WTC11 (cell line): ENCODE data around the gene PLXDC2. TPM values are rescaled to one million over a fixed set of nuclear protein-coding genes. Genes with fewer than 3 reads are reported as not detected.

Experiments used
- ATAC-seq: fragments of 200-7000 bp; cut with Tn5 transposase; 2 replicates; pipeline ENCODE4 v1.10.0; 2021; ENCODE audit warnings: mild to moderate bottlenecking, moderate library complexity
- CTCF ChIA-PET: fragments of 300-600 bp; sonication (Branson Sonifier 250); formaldehyde crosslinking; loops from one replicate; lab custom pipeline; 2021; ENCODE audit warnings: antibody characterized with exemption; lab: Charles Lee
- POLR2A ChIA-PET: fragments of 350-600 bp; sonication (Branson Sonifier 250); formaldehyde crosslinking; loops from one replicate; lab custom pipeline; 2021; ENCODE audit warnings: antibody characterized with exemption; lab: Charles Lee
- DNase-seq: peaks from one replicate; pipeline ENCODE4 v3.0.0; 2021; ENCODE audit warnings: low spot score
- H3K27ac Mint-ChIP-seq: 2 replicates; pipeline ENCODE4 v1.8.0; 2021; ENCODE audit warnings: mixed read lengths
- H3K27me3 Mint-ChIP-seq: 2 replicates; pipeline ENCODE4 v1.8.0; 2021; ENCODE audit warnings: low read depth, mild to moderate bottlenecking, moderate library complexity, mixed read lengths
- H3K36me3 Mint-ChIP-seq: 2 replicates; pipeline ENCODE4 v1.8.0; 2021; ENCODE audit warnings: mixed read lengths
- H3K4me1 Mint-ChIP-seq: 2 replicates; pipeline ENCODE4 v1.8.0; 2022; ENCODE audit warnings: mixed read lengths
- H3K4me3 Mint-ChIP-seq: 2 replicates; pipeline ENCODE4 v1.8.0; 2021; ENCODE audit warnings: mild to moderate bottlenecking, moderate library complexity, mixed read lengths
- H3K9me3 Mint-ChIP-seq: 2 replicates; pipeline ENCODE4 v1.8.0; 2021; ENCODE audit warnings: mixed read lengths
- ATF1 ChIP-seq: sonication (generic); formaldehyde crosslinking; IDR thresholded peaks from 2 replicates; pipeline ENCODE4 v1.8.1; 2023; ENCODE audit warnings: mild to moderate bottlenecking, moderate library complexity, missing genetic modification reagents
- CREM ChIP-seq: sonication (generic); formaldehyde crosslinking; IDR thresholded peaks from 2 replicates; pipeline ENCODE4 v1.8.1; 2022; ENCODE audit warnings: mild to moderate bottlenecking, missing genetic modification reagents, moderate library complexity
- NFYB ChIP-seq: sonication (generic); formaldehyde crosslinking; conservative IDR thresholded peaks from 2 replicates; pipeline ENCODE4 v1.8.0; 2022; ENCODE audit warnings: low read depth, missing genetic modification reagents
- NR2C2 ChIP-seq: sonication (generic); formaldehyde crosslinking; IDR thresholded peaks from 2 replicates; pipeline ENCODE4 v1.8.0; 2022; ENCODE audit warnings: mild to moderate bottlenecking, missing genetic modification reagents
- SOX15 ChIP-seq: fragments of 250-450 bp; sonication (Bioruptor Pico); IDR thresholded peaks from 2 replicates; pipeline ENCODE4 v1.9.0; 2021; ENCODE audit warnings: mild to moderate bottlenecking
- TEAD4 ChIP-seq: sonication (generic); formaldehyde crosslinking; IDR thresholded peaks from 2 replicates; pipeline ENCODE4 v1.8.0; 2022; ENCODE audit warnings: mild to moderate bottlenecking, missing genetic modification reagents
- ZNF121 ChIP-seq: sonication (generic); formaldehyde crosslinking; IDR thresholded peaks from 2 replicates; pipeline ENCODE4 v1.8.0; 2023; ENCODE audit warnings: missing genetic modification reagents
- total RNA-seq: library from RNA; stranded (reverse); gene quantifications from 3 replicates; pipeline ENCODE4 v1.2.3, GENCODE V29; 2021
- TF ChIP-seq, protein P1 (sequence below): sonication (generic); formaldehyde crosslinking; IDR thresholded peaks from 2 replicates; pipeline ENCODE4 v1.8.0; 2023; ENCODE audit warnings: missing genetic modification reagents
- TF ChIP-seq, protein P2 (sequence below): sonication (generic); formaldehyde crosslinking; IDR thresholded peaks from 2 replicates; pipeline ENCODE4 v1.8.0; 2023; ENCODE audit warnings: missing genetic modification reagents, mild to moderate bottlenecking, borderline replicate concordance
- TF ChIP-seq, protein P3 (sequence below): sonication (generic); formaldehyde crosslinking; IDR thresholded peaks from 2 replicates; pipeline ENCODE4 v1.8.0; 2022; ENCODE audit warnings: mild to moderate bottlenecking, missing genetic modification reagents
- TF ChIP-seq, protein P4 (sequence below): sonication (generic); formaldehyde crosslinking; IDR thresholded peaks from 2 replicates; pipeline ENCODE4 v1.8.1; 2022; ENCODE audit warnings: mild to moderate bottlenecking, moderate library complexity, missing genetic modification reagents
- TF ChIP-seq, protein P5 (sequence below): sonication (generic); formaldehyde crosslinking; IDR thresholded peaks from 2 replicates; pipeline ENCODE4 v1.8.0; 2022; ENCODE audit warnings: mild to moderate bottlenecking, missing genetic modification reagents
- TF ChIP-seq, protein P6 (sequence below): sonication (generic); formaldehyde crosslinking; IDR thresholded peaks from 2 replicates; pipeline ENCODE4 v1.8.1; 2023; ENCODE audit warnings: mild to moderate bottlenecking, missing genetic modification reagents
- TF ChIP-seq, protein P7 (sequence below): sonication (generic); formaldehyde crosslinking; IDR thresholded peaks from 2 replicates; pipeline ENCODE4 v1.8.1; 2022; ENCODE audit warnings: missing genetic modification reagents, borderline replicate concordance

PLXDC2 gene
- total RNA-seq, 1 experiment from 2014 or later, result 31.7 TPM

DNA sequence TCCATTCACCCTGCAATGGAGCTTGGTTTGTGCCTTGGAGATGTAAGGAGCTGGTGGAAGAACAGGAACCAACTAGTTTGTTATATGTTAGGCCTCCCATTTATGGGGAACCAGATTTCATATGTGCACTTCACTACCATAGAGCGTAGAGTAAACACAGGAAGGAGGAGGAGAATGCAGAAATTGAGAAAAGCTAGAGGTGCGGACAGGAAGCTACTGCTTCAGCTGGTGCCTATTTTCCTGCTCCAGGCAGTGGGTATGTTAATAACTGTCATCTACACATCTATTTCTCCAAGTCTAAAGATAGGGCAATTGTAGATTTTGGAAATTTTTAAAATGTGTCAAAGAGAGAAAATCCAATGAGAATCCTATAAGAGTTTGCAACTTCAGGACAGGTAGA lies 482.2 kb downstream of the PLXDC2 start:
- H3K27me3 Mint-ChIP-seq, result peaks cover 11% of the 10 kb centered on the region
- POLR2A ChIA-PET, result no interaction called here
- H3K4me1 Mint-ChIP-seq, result peaks cover 12% of the 10 kb centered on the region
- peaks cover 79% of the 10 kb centered on the region for H3K9me3 Mint-ChIP-seq
- no peak overlapping the region for H3K27ac Mint-ChIP-seq
- H3K36me3 Mint-ChIP-seq, result peaks cover 75% of the 10 kb centered on the region
- H3K4me3 Mint-ChIP-seq, result no peak overlapping the region
- no peak for DNase-seq
- TF ChIP-seq, protein P1, sequence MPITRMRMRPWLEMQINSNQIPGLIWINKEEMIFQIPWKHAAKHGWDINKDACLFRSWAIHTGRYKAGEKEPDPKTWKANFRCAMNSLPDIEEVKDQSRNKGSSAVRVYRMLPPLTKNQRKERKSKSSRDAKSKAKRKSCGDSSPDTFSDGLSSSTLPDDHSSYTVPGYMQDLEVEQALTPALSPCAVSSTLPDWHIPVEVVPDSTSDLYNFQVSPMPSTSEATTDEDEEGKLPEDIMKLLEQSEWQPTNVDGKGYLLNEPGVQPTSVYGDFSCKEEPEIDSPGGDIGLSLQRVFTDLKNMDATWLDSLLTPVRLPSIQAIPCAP (CRISPR knock-in tag), result no peak
- TF ChIP-seq, protein P2, sequence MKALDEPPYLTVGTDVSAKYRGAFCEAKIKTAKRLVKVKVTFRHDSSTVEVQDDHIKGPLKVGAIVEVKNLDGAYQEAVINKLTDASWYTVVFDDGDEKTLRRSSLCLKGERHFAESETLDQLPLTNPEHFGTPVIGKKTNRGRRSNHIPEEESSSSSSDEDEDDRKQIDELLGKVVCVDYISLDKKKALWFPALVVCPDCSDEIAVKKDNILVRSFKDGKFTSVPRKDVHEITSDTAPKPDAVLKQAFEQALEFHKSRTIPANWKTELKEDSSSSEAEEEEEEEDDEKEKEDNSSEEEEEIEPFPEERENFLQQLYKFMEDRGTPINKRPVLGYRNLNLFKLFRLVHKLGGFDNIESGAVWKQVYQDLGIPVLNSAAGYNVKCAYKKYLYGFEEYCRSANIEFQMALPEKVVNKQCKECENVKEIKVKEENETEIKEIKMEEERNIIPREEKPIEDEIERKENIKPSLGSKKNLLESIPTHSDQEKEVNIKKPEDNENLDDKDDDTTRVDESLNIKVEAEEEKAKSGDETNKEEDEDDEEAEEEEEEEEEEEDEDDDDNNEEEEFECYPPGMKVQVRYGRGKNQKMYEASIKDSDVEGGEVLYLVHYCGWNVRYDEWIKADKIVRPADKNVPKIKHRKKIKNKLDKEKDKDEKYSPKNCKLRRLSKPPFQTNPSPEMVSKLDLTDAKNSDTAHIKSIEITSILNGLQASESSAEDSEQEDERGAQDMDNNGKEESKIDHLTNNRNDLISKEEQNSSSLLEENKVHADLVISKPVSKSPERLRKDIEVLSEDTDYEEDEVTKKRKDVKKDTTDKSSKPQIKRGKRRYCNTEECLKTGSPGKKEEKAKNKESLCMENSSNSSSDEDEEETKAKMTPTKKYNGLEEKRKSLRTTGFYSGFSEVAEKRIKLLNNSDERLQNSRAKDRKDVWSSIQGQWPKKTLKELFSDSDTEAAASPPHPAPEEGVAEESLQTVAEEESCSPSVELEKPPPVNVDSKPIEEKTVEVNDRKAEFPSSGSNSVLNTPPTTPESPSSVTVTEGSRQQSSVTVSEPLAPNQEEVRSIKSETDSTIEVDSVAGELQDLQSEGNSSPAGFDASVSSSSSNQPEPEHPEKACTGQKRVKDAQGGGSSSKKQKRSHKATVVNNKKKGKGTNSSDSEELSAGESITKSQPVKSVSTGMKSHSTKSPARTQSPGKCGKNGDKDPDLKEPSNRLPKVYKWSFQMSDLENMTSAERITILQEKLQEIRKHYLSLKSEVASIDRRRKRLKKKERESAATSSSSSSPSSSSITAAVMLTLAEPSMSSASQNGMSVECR (CRISPR knock-in tag), result no peak
- TF ChIP-seq, protein P3, sequence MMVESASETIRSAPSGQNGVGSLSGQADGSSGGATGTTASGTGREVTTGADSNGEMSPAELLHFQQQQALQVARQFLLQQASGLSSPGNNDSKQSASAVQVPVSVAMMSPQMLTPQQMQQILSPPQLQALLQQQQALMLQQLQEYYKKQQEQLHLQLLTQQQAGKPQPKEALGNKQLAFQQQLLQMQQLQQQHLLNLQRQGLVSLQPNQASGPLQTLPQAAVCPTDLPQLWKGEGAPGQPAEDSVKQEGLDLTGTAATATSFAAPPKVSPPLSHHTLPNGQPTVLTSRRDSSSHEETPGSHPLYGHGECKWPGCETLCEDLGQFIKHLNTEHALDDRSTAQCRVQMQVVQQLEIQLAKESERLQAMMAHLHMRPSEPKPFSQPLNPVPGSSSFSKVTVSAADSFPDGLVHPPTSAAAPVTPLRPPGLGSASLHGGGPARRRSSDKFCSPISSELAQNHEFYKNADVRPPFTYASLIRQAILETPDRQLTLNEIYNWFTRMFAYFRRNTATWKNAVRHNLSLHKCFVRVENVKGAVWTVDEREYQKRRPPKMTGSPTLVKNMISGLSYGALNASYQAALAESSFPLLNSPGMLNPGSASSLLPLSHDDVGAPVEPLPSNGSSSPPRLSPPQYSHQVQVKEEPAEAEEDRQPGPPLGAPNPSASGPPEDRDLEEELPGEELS (CRISPR knock-in tag), result no peak
- TF ChIP-seq CREM (CRISPR knock-in tag) (no peak), NR2C2 (CRISPR knock-in tag) (no peak), ATF1 (CRISPR knock-in tag) (no peak), NFYB (CRISPR knock-in tag) (no peak), TEAD4 (CRISPR knock-in tag) (no peak), SOX15 (CRISPR knock-in tag) (no peak), ZNF121 (CRISPR knock-in tag) (no peak)
- TF ChIP-seq, protein P4, sequence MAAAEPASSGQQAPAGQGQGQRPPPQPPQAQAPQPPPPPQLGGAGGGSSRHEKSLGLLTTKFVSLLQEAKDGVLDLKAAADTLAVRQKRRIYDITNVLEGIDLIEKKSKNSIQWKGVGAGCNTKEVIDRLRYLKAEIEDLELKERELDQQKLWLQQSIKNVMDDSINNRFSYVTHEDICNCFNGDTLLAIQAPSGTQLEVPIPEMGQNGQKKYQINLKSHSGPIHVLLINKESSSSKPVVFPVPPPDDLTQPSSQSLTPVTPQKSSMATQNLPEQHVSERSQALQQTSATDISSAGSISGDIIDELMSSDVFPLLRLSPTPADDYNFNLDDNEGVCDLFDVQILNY (CRISPR knock-in tag), result no peak
- TF ChIP-seq, protein P5, sequence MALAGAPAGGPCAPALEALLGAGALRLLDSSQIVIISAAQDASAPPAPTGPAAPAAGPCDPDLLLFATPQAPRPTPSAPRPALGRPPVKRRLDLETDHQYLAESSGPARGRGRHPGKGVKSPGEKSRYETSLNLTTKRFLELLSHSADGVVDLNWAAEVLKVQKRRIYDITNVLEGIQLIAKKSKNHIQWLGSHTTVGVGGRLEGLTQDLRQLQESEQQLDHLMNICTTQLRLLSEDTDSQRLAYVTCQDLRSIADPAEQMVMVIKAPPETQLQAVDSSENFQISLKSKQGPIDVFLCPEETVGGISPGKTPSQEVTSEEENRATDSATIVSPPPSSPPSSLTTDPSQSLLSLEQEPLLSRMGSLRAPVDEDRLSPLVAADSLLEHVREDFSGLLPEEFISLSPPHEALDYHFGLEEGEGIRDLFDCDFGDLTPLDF, result no peak
- TF ChIP-seq, protein P6, sequence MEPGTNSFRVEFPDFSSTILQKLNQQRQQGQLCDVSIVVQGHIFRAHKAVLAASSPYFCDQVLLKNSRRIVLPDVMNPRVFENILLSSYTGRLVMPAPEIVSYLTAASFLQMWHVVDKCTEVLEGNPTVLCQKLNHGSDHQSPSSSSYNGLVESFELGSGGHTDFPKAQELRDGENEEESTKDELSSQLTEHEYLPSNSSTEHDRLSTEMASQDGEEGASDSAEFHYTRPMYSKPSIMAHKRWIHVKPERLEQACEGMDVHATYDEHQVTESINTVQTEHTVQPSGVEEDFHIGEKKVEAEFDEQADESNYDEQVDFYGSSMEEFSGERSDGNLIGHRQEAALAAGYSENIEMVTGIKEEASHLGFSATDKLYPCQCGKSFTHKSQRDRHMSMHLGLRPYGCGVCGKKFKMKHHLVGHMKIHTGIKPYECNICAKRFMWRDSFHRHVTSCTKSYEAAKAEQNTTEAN (CRISPR knock-in tag), result no peak
- TF ChIP-seq, protein P7, sequence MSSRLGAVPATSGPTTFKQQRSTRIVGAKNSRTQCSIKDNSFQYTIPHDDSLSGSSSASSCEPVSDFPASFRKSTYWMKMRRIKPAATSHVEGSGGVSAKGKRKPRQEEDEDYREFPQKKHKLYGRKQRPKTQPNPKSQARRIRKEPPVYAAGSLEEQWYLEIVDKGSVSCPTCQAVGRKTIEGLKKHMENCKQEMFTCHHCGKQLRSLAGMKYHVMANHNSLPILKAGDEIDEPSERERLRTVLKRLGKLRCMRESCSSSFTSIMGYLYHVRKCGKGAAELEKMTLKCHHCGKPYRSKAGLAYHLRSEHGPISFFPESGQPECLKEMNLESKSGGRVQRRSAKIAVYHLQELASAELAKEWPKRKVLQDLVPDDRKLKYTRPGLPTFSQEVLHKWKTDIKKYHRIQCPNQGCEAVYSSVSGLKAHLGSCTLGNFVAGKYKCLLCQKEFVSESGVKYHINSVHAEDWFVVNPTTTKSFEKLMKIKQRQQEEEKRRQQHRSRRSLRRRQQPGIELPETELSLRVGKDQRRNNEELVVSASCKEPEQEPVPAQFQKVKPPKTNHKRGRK (CRISPR knock-in tag), result no peak
- CTCF ChIA-PET, result no interaction called here
- ATAC-seq, result no peak
